NCI-H1694 treated with DMSO at 0.1 percent for 48 hours (cell line): ENCODE data around the gene GSTA1.
A peak's percentile ranks its signal among the peaks of the same experiment; 100 is the strongest.
"Not testable (repeated sequence)": the region's sequence is repeated elsewhere in the genome, so short reads cannot be mapped to it uniquely, and the experiment has no call there.

ENCODE experiments used
- DNase-seq: peaks from one replicate; lab custom pipeline; 2025; lab: John Stamatoyannopoulos, UW

Gene GSTA1

DNA sequence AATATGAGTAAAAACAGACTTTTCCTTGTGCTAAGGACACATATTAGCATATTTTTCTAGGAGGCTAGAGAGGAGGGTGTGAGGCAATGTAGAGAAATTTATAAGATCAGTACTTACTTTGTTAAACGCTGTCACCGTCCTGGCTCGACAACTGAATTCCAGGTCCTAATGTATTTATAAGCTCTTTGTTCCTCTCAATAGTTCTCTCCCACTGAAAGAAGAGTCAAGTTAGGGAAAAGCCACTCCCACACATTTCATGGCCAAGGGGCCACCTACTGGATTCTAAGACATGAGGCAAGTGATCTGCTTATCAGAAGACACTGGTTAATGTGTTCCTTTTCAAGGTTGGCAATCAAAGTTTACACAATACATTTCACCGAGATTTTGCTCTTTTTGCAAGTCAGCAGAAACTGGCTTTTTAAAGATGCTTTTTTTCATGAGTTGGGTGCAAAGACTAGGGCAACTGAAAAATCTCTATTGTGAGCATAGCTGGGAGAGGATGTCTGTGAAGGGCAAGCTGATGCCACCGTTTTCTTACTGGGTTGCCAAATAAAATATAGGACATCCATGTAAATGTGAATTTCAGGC is at the start of gene GSTA1:
Gene GSTA1 (minus strand): TSS at position 149 of the 588 bp plus-strand sequence. CDS start 4,549 bp downstream, outside the sequence.
- not testable (repeated sequence) for DNase-seq

DNA sequence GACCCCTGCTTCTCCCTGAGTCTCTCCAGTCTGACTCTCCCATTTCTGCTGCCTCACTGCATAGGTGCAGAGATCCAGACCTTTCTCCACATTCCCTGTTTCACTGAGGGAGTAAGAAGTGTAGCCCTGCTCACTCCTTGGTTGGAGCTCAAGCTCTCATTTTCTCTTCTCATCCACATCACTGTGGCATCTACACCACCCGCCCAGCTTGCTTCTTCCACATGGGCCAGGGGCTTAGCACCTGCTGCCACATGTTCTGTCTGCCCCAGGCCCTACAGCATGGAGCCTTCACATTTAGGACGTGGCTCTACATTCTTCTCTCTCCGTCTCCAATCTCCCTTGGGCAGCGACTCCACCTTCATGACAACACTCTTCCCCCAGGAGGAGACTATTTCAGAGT is 45.5 kb upstream of the GSTA1 start:
- DNase-seq: no peak

DNA sequence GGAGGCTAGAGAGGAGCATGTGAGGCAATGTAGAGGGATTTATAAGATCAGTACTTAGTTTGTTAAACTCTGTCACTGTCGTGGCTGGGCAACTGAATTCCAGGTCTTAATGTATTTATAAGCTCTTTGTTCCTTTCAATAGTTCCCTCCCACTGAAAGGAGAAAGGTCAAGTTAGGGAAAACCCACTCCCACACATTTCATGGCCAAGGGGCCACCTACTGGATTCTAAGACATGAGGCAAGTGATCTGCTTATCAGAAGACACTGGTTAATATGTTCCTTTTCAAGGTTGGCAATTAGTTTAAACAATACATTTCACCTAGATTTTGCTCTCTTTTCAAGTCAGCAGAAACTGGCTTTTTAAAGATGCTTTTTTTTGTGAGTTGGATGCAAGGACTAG is 42.4 kb upstream of the GSTA1 start:
- no peak for DNase-seq

DNA sequence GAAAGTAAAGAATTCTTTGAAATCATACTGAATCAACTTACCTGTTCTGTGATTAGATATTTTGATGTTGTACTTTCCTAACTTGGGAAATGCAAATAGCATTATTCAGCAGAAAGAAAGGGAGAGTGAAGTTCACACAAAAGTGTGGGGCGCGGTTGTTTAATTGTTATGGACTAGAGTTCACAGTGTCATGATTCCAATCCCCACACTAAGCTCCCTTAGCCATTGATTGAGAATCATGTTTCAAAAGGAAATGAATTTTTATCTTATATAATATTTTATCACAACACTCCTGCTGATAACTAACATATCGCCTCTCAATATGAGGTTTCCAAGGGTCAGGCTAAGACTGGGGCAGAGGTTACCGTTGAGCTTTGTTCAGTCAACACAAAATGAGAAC is 40.0 kb upstream of the GSTA1 start:
- no peak for DNase-seq

DNA sequence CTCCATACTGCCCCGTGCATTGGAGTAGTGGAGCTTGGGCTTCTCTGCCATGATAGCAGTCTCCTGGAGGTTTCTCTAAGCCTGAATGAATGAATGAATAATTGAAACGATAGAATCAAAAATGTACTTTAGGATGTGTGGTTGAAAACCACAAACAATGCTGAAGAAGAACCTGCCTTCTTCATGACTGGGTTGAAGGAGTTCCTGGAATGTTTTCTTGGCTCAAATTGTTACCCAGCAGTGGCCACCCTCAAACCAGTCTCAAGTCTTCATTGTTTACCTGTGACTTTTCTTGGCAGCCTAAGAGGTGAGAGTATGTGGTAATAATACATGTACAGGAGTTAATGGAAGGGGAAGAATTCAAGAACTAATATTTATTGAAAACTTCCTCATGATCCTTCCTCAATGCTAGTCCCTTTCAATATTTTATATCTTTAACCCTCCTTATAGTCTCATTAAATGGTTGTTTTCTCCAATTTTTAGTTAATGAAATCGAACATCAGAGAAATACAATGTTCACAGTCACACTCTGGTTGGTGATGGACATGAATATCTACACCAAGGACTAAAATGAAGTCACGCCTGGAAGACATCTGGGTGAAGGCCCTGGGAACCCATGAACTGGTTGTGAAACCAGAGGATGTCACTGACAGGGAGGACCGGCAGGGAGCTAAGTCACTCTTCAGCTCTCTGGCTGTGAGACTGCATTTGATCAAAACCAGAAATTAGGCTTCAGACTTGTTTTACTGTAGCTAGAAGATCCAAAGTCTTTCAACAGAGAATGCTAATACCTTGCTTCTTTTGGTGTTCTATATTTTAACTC is 37.4 kb upstream of the GSTA1 start, which contains the start of gene GSTA5:
Gene GSTA5 (minus strand): TSS at position 51 of the 823 bp plus-strand sequence.
- no peak for DNase-seq

DNA sequence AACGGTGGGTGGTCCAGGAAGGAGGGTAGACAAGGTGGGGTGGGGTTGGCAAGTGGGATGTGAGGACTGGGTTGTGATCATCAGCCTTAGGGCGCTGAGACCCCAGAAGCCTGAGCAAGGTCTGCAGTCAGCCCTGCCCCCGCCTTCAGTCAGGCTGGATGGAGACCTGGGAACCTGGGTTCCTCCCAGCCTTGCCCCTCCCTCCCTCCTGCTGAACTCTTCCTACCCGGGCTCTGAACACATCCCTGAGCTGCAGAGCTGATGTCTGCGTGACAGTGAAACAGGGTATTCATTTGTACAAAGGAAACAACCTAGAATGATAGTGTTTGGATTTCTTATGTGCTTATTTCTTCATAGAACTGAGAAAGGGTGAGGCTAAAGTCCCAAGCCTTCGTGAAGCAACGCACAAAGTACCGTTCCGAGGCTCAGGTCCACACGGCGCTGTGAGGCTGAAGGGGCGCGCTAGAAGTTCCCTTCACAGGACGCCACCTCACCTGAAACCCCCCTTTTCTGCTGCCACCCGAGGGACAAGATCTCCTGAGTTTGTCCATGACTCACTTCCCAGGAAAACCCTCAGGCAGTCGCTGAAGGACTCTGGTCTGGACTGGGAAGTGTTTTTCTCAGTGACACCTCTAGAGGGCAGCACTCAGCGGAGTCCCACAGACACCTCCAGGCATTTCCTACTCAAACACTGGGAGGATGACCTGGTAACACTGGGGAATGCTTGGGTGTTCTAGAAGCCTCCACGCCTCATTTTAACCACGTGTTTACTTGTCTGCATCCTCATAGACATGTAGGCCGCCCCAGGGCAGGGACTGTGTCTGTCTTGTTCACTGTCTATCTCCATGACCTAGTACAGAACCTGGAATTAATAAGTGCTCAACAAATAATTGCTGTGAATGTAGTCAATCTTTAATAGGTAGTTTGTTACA is 35.8 kb upstream of the GSTA1 start:
- peak; percentile 21 for DNase-seq

DNA sequence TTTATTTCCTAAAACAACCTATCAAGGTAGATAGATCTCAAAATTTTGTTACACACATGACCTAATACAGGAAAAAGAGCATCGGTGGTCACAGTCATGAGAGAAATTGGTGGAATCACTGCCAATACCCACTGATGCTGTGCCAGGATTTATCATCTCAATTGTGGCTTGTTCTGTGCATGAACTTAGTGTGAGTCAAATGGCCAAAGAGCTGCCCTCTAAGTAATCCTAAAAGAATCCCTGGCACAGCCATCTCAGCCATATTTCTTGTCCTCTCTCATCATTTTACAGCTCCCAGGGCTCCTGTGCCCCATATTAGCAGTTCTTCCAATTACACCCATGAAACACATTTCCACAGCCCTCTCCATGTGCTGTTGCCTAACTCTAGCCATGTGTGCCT is 30.9 kb upstream of the GSTA1 start:
- no peak for DNase-seq

DNA sequence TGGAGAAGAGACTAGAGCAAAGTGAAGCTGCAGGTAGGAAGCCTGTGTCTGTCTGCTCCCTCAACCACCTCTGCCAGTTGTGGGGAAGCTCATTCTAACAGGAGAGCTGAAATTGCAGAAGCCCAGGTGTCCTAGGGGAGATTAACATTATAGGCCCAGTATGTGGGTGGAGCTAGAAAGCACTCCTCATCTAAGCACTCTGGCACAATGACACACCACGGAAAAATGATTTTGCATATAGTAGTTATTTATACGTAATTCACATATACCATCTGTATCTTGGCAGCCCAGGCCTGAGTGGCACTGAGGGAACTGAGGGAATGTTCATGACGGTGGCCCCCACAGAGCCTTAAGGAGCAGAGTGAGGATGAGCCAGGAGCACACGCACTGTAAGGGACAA is 27.3 kb upstream of the GSTA1 start:
- DNase-seq: not testable (repeated sequence)

DNA sequence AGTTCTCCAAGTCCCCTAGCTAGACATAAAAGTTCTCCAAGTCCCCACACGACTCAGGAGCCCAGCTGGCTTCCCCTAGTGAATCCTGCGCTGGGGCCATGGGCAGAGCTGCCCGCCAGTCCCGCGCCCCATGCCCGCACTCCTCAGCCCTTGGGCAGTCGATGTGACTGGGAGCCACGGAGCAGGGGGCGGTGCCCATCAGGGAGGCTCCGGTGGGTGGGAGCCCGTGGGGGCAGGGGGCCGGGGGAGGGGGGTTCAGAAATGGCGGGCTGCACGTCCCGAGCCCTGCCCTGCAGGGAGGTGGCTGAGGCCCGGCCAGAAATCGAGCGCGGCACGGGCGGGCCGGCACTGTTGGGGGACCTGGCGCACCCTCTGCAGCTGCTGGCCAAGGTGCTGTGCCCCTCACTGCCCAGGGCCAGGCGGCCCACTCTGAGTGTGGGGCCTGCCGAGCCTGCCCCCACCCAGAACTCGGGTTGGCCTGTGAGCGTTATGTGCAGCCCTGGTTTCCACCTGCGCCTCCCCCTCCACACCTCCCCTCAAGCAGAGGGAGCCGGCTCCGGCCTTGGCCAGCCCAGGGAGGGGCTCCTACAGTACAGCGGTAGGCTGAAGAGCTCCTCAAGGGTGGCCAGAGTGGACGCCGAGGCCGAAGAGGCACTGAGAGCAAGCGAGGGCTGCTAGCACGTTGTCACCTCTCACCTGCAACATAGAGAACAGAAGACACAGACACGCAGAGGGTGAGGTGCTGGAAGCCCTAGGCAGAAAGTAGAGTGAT is 25.6 kb upstream of the GSTA1 start:
- DNase-seq: no peak

DNA sequence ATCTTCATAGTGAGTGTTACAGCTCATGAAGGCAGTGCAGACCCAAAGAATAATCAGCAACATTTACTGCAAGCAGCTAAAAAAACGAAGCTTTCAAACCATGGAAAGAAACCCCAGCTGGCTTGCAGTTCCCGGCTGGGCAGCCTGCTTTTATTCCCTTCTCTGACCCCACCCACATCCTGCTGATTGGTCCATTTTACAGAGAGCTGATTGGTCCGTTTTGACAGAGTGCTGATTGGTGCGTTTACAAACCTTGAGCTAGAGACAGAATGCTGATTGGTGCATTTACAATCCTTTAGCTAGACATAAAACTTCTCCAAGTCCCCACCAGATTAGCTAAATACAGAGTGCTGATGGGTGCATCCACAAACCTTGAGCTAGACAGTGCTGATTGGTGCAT is 25.0 kb upstream of the GSTA1 start:
- DNase-seq: not testable (repeated sequence)

DNA sequence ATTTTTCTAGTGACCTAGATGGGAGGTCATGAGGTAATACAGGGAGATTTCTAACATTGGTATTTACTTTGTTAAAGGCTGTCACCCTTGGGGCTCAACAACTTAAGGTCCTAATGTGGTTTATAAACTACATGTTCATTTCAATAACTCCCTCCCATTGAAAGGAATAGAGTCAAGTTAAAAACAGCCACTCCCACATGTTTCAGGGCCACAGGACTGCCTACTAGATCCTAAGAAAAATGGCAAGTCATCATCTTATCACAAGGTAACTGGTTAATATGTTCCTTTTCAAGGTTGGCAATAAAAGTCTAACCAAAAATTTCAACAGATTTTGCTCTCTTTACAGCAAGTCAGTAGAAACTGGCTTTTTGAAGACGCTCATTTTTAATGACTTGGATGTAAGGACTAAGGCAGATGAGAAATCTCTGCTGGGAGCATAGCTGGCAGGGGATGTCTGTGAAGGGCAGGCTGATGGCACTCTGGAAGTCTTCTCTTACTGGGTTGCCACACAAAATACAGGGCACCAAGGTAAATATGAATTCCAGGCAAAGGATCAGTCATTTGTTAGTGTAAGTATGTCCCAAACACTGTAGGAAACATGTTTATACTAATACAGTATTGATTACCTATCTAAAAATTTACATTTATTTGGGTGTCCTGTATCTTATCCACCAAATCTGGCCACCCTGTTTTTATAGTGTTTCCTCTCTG is 23.6 kb upstream of the GSTA1 start:
- not testable (repeated sequence) for DNase-seq

DNA sequence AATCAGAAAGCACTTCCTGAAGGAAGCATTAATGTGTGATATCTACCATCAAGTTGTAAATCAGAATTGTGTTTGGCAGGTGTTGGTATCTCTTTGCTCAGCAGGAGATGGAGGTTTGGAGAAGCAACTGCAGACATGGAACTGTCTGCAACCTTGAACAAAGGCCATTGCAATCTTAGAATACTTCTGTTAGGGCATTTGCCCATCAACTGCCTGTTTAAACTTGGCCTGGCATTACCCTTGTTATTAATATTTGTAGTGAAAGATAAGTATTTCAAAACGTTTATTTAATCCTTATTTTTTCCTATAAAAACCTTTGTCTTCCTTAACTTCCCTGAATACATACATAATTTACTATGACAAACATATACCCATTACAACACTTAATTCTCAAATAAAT is 22.9 kb upstream of the GSTA1 start:
- DNase-seq: no peak

DNA sequence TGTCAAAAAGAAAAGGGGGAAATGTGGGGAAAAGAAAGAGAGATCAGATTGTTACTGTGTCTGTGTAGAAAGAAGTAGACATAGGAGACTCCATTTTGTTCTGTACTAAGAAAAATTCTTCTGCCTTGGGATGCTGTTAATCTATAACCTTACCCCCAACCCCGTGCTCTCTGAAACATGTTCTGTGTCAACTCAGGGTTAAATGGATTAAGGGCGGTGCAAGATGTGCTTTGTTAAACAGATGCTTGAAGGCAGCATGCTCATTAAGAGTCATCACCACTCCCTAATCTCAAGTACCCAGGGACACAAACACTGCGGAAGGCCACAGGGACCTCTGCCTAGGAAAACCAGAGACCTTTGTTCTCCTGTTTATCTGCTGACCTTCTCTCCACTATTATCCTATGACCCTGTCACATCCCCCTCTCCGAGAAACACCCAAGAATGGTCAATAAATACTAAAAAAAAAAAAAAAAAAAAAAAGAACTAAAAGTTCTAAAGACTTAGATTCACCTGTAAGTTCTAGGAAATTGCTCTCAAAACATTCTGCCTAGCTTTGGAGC is 22.4 kb upstream of the GSTA1 start:
- not testable (repeated sequence) for DNase-seq

DNA sequence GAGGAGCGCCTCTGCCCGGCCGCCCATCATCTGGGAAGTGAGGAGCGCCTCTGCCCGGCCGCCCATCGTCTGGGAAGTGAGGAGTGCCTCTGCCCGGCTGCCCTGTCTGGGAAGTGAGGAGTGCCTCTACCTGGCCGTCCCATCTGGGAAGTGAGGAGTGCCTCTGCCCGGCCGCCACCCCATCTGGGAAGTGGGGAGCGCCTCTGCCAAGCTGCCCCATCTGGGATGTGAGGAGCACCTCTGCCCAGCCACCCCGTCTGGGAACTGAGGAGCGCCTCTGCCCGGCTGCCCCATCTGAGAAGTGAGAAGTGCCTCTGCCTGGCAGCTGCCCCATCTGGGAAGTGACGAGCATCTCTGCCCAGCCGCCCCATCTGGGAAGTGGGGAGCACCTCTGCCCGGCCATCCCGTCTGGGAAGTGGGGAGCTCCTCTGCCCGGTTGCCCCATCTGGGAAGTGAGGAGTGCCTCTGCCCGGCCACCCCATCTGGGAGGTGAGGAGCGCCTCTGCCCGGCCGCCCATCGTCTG is 21.7 kb upstream of the GSTA1 start:
- DNase-seq: not testable (repeated sequence)

DNA sequence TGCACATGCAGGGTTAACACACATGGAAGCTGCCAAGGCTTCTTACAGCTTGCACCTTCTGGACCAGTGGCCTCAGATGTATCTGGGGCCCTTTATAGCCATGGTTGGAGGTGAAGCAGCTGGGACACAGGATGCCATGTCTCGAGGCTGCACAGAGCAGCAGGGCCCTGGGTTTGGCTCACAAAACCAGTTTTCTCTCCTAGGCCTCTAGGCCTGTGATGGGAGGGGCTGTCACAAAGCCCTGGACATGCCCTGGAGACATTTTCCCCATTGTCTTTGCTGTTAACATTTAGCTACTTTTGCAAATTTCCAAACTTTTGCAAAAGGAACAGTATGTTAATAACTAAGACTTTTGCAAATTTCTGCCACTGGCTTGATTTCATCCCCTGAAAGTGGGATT is 18.2 kb upstream of the GSTA1 start:
- DNase-seq: no peak

DNA sequence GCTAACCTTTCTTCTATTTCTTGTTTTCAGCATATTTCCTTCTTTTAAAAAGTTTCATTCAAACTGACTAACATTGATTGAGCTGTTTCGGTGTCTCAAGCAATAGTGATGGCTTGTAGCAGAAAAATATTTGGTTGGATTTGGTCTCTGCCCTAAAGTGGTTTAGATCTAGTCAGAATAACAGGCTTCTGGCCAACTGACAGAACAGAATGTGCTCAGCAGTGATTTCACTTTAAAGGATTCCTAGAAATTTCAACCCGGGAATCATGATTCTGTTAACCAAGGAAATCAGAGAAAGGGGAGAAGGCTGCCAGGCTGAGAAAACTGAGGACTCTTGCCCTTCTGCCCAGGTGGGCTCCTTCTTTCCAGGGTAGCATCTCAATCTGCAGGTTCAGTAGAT is 16.6 kb upstream of the GSTA1 start:
- DNase-seq: no peak

DNA sequence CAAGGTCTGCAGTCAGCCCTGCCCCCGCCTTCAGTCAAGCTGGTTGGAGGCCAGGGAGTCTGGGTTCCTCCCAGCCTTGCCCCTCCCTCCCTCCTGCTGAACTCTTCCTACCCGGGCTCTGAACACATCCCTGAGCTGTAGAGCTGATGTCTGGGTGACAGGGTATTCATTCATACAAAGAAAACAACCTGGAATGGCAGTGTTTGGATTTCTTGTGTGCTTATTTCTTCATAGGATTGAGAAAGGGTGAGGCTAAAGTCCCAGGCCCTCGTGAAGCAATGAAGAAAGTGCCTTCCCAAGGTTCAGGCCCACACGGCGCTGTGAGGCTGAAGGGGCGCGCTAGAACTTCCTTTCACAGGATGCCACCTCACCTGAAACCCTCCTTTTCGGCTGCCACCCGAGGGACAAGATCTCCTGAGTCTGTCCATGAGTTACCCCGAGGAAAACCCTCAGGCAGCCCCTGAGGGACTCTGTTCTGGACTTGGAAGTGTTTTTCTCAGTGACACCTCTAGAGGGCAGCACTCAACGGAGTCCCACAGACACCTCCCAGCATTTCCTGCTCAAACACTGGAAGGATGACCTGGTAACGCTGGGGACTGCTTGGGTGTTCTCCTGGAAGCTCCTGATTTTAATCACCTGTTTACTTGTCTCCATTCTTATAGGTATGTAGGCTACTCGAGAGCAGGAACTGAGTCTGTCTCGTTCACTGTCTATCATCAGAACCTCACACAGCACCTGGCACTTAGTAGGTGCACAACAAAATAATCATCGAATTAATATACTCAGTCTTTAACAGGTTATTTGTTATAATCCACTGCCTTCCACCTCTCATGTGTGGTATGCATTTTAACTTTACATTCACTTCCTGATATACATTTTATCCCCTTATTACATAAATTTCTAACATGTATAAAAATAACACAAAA is 11.8 kb upstream of the GSTA1 start:
- peak; percentile 23 for DNase-seq

DNA sequence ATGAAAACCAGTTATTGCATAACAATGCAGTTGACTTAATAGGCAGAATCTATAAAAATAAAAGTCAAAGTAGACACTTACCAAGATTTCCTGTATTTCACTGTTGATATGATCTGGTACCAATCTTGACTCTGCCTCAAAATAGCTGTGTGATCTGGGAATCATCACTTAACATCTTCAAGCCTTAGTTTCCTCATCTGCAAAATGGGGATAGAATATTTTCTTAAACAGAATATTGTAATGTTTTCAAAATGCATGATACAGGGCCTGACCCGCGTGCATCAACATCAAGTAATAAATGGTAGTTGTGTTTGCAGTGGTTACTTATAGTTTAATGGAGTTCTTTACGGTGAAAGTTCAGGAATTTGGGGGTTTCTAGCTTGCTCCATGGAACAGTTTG is 10.9 kb upstream of the GSTA1 start:
- DNase-seq: not testable (repeated sequence)

DNA sequence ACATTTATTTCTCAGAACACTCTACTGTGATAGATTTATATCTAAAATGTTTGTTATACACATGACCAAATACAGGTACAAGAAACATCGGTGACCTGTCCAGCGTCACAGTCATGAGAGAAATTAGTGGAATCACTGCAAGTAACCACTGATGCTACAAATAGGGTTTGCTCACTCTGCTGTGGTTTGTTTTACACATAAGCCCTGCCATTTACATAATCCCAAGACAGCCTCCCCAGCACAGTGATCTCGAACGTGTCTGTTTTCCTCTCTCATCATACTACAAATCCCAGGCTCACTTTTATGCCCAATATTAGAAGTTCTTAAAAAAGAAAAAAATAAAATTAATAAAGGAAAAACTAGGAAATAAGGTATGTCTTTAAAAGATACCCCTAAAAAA is 6.2 kb upstream of the GSTA1 start:
- DNase-seq: not testable (repeated sequence)
